CD4-positive, alpha-beta T cell treated with Interferon alpha-2 for 1 hour (primary cell): ENCODE results near the gene SCN1B.
"Not testable (repeated sequence)": the region's sequence is repeated elsewhere in the genome, so short reads cannot be mapped to it uniquely, and the experiment has no call there.

Experiments used
- DNase-seq, 2 donors: peaks; one replicate each; pipeline ENCODE4 v3.0.0-alpha.2; 2020 to 2022

The SCN1B gene

DNA sequence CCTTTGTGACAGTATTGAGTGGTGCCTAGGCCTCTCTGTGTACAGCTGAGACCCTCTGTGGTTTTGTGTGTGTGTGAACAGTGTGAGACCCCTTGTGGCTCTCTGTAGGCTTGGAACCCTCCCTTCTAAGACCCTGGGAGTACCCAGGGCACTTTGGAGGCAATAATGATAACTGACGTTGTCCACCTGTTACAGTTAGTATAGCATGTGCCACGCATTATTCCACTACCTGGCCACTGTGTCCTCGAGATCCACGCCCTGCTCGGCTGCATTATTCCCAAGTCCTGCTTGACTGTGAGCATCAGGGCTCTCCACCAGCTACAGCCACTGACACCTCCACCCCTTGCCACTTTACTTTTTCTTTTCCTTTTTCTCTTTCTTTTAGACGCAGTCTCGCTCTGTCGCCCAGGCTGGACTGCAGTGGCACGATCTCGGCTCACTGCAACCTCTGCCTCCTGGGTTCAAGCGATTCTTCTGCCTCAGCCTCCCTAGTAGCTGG is 28.2 kb upstream of the SCN1B start:
- no peak for DNase-seq

DNA sequence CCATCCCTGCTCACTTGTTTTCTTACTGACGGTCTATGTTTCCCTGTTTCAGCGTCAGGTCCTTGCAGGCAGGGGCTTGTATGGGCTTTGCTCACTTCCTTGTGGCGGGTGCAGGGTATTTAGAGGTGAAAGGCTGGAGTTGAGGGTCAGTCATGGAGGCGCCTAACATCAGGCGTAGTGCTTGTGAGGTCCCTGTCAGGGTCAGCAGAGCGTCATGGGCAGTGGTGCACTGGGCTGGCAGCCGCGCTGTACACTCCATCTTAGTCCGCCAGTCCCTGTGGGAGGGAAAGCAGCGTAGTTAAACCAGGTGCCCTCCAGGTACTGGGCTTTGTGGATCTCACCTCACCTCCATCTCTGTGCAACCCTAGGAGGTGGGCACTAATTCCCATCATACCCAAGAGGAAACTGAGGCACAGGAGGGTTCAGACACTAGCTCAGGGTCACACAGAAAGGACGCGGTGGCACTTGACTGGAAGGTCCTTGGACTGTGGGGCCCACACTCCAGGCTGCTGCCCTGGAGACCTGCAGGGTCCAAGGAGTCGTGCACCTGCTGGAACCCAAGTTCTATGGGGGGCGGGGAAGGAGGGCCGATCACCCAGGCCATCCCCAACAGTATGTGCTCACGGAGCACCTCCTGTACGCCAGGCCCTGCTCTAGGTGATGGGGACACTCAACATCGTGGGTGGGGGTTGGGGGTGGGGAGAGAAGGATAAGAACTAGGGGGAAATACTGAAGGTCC is 25.6 kb upstream of the SCN1B start:
- no peak for DNase-seq

DNA sequence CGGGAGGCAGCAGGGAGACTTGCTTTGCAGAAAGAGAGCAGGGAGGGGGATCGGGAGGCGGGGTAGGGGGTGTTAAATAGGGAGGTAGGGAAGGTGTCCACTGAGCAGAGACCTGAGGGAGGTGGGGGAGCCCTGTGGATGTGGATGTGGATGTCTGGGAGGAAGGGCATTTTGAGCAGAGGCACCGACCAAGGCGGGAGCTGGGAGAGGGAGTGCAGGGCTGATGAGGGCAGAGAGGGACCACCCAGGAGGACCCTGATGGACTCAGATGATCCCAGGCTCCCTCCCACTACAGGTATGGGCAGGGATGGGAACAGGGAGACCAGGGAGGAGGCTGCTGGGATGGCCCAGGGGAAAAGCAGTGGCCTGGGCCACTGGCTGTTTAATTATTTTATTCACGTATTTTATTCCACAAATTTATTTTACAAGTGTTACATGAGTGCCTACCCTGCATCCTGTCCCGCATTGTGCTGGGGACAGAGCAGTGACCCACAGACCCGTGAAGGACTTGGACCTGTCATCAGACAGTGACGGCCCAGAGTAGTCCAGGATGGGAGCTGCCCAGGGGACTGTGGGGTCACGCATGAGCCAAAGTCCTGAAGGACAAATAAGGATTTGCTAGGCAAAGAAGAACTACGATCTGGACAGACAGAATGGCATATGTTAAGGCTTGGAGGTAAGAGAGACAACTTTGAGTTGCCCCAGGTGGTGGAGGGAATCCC is 24.9 kb upstream of the SCN1B start:
- DNase-seq: no peak

DNA sequence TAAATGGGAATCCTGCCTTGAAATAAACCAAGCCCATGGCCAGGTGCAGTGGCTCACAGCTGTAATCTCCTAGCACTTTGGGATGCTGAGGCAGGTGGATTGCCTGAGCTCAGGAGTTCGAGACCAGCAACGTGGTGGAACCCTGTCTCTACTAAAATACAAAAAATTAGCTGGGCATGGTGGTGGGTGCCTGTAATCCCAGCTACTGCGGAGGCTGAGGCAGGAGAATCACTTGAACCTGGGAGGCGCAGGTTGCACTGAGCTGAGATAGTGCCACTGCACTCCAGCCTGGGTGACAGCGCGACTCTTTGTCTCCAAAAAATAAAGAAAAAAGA is 24.3 kb upstream of the SCN1B start:
- not testable (repeated sequence) for DNase-seq

DNA sequence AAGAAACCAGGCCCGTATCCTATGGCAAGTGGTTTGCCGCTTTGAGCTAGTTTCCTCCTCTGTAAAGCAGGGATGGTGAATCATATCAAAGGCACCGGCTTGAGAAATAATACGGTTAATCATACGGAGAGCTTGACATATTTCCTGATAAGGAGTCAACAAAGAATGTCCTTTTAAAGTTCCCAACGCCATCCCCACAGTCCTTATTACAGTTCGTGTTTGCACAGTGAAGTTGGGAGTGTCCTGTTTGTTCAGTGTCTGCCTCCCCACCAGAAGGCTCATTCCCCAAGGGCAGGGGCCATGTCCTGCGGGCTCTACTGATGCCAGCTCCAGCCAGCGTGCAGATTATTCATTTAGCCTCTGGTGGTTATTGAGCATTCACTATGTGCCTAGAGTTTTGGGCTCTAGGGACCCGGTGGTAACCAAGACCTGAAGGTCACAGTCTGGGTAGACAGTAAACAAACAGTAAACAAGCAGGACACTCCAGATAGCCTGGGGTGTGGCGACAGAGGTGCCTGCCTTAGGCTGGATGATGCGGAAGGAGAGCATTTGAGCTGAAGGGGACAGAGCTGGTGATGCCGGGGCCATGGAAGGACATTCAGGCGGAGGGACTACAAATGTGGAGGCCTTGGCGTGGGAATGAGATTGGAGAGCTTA is 23.8 kb upstream of the SCN1B start:
- DNase-seq: no peak

DNA sequence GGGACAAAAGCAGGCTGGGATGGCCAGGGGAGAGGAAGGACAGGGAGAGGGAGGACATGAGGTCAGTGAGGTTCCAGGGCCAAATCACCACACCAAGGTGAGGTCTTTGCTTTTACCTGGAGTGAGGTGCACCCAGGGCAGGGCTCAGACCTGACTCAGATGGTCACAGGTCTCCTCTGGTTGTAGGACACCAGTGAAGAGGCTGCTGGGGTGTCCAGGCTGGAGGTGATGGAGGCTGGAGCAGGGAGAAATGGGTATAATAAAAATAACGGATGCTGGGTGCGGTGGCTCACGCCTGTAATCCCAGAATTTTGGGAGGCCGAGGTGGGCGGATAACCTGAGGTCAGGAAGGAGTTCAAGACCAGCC is 23.3 kb upstream of the SCN1B start:
- DNase-seq: no peak

DNA sequence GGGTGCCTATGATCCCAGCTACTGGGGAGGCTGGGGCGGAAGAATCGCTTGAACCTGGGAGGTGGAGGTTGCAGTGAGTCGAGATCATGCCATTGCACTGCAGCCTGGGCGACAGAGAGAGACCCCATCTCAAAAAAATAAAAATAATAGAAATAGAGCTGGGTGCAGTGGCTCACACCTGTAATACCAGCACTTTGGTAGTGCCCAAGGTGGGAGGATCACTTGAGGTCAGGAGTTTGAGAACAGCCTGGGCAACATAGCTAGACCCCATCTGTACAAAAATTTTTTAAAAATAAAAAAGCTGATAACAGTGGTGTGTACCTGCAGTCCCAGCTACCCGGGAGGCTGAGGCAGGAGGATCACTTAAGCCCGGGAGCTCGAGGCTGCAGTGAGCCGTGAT is 22.8 kb upstream of the SCN1B start:
- DNase-seq: not testable (repeated sequence)

DNA sequence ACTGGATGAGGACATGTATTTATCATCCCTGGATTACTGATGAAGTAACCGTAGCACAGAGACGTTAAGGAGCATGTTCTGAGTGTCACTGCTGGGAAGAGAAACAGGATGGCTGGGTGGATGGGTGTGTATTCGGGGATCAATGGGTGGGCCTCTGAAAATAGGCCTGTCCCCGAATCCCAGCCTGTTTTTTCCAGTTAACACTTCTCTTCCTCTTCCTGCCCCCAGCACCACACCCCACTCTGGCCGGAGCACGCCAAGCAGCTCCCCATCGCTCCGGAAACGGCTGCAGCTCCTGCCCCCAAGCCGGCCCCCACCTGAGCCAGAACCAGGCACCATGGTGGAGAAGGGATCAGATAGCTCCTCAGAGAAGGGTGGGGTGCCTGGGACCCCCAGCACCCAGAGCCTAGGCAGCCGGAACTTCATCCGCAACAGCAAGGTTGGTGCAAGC is 21.4 kb upstream of the SCN1B start:
- no peak for DNase-seq

DNA sequence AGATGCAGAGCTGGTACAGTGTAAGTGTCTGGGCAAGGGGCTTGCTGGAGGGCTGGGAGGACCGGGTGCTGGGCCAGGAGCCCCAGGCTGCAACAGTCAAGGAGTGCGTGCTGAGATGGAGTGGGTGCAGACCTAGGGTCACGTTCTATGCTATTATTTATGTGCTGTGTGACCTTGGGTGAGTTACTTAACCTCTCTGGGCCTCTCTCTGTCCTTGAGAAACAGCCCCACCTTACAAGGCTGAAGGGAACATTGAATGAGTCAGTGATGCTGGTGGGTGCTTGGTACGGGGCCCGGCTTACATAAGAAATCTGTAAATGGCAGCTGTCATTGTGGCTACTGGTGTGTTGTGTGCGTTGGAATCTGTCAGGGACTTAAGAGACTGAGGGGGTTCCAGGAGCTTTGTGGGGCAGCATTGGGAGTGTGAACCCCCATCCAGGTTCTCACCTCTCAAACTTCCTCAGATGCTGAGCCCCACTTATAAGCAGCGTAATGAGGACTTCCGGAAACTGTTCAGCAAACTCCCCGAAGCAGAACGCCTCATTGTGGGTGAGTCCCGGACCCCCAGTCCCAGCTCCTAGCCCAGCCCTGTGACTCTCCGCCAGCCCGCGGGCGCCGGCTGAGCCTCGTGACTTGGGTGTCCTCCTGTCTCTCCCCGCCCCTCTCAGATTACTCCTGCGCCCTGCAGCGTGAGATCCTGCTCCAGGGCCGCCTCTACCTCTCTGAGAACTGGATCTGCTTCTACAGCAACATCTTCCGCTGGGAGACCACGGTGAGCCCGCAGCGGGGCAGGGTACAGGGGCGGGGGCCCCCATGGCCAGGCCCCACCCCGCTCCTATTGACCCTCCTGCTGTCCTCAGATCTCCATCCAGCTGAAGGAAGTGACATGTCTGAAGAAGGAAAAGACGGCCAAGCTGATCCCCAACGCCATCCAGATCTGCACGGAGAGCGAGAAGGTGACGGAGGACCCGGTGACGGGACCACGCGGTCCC is 20.6 kb upstream of the SCN1B start:
- no peak for DNase-seq

DNA sequence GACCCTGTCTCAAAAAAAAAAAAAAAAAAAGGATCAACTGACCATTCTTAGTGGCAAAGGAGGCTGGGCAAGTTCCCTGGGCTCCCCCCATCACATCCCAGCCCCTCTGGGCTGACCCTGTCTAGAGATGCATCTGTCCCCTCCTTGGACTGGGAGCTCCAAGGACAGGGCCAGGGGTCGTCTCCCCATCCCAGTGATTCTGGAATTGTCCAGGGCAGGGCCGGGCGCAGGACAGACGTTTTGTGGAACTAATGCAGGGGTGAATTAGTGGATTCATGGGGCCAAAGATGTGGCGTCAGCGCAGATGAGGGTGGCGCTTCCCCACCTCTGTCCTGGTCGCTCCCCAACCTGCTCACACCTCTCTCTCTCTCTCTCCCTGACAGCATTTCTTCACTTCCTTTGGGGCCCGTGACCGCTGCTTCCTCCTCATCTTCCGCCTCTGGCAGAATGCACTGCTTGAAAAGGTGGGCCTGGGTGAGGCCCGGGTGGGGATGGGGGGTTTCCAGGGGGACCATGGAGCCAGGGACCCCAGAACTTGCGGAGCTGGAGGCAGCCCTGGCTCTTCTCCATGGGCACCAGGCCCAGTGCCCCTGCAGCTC is 19.1 kb upstream of the SCN1B start:
- DNase-seq: peak; percentile 23 to 55

DNA sequence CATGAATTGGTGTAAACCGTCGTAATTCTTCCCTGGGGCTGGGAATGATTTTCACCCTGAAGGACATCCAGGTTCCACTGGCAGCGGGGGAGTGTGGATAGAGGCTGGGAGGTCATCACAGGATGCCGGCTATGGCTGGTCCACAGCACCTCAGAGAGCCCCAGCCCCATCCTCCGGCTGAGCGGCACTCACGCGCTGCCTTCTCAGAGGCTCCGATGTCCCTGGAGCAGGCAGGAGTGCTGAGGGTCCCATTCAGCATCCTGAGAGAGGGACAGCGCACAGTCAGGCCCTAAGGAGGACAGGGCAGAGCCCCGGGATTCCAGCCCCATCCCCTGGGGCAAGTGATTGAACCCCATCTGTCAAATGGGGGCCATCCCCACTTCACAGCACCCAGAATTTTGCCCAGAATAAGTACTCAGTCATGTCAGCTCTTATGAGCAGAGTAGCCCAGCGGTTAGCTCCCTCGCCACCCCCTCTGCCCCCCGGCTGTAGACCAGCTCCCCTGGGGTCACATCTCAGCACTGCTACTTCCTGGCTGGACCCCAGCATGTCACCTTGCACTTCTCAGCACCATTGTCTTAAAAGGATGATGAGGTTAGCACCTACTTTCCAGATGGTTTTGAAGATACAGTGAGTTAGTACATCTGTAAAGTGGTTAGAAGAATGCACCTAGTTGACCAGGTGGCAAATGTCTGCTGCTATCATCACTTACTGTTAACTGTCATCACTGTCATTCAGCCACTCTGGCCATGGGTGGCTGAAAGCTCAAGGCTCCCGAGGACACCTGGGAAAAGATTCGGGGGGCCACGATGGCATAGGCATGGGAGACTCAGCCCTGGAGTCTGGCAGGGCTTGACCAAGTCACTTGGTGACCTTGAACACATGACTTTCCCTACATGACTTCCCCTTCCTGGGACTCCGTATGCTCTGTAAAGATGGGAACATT is 18.3 kb upstream of the SCN1B start:
- DNase-seq: peak in 1 of 2 donors; percentile 42

DNA sequence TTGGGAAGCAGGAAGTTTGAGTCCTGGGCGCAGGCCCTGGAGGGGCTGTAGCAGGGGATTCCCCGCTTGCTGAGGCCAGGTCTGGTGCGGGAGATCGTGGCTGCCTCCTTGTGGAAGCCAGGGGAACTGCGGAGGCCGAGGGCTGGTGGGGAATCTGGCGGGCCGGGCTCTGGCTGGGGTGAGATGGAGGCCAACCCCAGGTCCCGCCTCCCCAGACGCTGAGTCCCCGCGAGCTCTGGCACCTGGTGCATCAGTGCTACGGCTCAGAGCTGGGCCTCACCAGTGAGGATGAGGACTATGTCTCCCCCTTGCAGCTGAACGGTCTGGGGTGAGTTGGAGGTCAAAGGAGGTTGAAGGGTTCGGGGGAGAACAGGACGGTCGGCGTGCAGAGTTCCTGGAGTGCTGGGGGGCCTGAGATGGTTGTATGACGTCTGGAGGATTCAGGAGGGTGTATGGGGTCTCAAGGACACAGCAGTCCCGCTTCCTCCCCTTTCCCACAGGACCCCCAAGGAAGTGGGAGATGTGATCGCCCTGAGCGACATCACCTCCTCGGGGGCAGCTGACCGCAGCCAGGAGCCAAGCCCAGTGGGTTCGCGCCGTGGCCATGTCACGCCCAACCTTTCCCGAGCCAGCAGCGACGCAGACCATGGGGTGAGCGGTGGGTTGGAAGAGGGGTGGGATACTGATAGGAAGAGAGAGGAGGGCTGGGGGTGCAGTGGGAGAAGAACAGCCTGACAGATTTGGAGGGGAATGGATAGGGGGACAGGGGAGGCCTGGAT is 17.0 kb upstream of the SCN1B start:
- peak; percentile 79 to 86 for DNase-seq

DNA sequence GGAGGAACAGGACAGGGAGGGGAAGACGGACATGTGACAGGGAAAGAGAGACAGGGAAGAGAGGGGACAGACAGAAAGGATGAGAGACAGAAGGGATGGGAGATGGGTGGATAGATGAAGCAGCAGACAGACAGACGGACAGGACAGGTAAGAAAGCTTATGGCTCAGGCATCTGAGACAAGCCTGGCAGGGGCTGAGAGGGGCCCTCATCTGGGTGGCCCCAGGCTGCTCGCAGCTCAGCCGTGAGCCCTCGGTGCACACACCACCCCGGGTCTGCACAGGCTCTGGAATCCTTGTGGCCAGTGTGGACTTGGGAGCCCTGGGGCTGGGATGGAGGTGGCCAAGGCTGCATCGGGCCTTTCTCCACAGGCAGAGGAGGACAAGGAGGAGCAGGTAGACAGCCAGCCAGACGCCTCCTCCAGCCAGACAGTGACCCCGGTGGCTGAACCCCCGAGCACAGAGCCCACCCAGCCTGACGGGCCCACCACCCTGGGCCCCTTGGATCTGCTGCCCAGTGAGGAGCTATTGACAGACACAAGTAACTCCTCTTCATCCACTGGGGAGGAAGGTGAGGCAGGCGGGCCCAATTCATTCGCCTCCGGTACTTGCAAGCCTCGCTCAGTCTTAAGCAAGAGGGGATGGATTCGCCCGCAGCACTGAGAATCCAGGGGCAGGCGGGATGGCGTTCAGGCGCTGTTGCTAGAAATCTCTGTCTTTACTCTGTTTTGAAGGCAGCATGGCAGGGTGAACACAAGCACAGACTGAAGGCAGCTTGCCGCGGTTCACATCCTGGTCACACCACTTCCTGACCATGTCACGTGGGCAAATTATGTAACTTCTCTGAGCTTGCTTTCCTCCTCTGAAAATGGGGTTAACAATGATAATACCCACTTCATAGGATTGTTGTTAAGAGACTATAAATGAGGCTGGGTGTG is 16.2 kb upstream of the SCN1B start:
- peak; percentile 73 to 83 for DNase-seq

DNA sequence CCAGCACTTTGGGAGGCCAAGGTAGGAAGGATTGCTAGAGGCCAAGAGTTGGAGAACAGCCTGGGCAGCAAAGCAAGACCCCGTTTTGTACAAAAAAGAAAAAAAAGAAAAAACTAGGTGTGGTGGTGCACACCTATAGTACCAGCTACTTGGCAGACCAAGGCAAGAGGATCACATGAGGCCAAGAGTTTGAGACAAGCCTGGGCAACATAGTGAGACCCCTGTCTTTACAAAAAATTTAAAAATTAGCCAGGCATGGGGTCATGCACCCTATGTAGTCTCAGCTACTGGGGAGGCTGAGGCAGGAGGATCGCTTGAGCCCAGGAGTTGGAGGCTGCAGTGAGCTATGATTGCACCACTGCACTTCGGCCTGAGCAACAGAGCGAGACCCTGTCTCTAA is 15.5 kb upstream of the SCN1B start:
- not testable (repeated sequence) for DNase-seq

DNA sequence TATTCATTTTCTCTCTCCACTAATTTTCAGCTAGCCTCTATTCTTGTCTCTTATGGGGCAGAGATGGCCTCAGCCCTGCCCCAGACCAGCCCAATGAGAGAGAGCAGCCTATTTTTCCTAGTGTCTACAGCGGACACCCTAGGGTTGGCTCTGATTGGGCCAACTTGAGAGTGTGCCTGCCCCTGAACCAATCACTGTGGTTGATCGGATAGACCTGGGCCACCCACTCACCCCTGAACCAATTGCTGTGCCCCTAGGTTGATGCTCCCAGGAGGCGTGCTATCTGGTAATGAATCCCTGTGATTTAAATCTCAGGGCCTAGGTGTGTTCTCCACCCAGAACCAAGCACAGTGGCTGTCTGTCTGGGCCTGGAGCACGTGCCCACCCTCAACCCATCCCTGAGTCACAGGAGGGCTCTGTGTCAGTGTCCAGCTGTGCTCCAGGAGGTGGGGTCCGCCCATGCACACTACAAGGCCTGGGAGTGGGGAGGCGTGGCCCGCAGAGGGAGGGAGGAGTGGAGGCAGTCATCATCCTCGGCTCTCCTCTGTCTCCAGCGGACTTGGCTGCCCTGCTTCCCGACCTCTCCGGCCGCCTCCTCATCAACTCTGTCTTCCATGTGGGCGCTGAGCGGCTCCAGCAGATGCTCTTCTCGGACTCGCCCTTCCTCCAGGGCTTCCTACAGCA is 14.9 kb upstream of the SCN1B start:
- DNase-seq: no peak

DNA sequence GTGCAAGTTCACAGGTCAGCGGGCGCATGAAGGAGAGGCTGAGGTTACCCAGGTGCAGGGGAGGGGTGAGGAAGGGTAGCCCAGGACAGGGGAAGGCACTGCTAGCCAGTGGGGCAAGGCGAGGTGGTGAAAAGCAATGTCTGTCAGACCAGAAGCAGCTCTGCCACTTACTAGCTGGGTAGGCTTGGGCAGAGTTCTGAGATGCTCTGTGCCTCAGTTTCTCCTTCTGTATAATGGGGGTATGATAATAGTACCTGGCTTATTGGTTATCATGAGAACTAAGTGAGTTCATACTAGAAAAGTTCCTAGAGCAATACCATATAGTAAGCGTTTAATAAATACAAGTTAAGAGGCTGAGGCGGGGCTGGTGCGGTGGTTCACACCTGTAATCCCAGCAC is 14.3 kb upstream of the SCN1B start:
- DNase-seq: no peak

DNA sequence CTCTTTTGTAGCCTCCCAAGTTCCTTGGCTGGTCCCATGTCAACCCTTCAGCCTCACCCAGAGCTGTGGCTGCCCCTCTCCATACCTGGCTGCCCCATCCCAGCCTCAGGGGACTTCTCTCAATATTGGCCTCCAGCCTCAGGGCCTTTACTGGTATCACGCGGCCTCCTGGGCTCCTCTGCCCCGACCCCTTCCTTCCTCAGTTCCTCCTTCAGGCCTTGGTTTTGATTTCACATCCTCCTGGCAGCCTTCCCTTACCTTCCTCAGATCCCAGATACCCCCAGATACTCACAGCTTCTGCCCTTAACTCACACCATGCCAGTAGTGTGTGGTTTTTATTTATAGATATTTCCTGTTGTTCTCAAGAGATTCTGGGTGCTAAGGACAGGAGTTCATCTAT is 12.8 kb upstream of the SCN1B start:
- no peak for DNase-seq

DNA sequence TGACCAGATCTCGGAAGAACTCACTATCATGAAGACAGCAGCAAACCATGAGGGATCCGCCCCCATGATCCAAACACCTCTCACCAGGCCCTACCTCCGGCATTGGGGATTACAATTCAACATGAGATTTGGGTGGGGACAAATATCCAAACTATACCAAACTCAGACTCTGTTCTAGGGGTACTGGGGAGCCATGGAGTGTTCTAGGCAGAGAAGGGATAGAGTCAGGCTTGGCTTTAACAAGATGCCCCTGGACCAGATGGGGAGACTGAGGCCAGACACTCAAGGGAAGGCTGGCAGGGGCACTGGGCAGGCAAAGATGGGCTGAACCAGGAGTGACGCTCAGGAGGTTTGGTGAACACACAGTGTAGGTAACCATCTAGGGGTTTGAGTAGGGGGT is 11.9 kb upstream of the SCN1B start:
- no peak for DNase-seq
